DMS79 treated with DMSO at 0.1 percent for 48 hours (cell line): ENCODE measurements around the gene PRICKLE2.

Experiments used
- DNase-seq: peaks from one replicate; lab custom pipeline; 2025; lab: John Stamatoyannopoulos, UW

Gene PRICKLE2

DNA sequence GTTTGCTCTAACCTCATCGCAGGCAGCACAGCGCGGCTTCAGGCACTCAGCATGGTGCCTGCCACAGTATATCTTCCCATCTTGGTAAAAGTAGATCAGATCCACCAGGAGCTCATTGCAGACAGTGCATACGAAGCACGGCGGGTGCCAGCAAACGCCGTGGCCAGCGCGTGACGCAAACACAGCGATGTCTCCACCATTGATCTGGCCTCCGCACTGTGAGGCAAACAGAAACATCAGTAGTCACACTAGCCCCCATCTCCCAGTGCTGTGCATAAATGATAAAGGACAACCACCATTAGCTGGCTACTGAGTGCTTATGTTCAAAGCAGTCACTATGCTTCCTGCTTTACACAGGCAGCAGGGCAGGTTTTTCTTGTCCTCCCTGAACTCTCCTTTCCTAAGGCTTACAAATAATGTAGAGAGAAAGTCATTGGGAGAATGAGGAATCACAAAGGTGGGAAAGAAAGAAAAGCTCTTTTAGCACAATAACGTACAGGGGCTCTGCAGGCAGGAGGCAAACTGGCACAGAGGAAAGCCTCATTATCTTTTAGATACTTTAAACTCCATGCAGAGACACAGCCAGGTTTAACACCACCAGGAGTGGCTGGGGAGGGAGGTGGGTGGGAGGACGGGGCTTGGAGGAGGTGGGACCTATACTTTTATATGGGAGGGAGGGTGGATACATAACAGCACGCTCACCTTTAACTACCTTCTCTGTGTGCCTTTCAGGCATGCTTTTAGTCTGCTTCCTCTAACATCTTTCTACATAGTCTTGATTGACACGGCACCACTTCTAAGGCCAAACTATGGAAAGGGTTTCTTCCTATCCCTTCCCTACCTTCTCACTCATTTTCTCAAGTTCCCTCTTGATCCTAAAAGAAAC lies 67.9 kb downstream of the PRICKLE2 start:
- no peak for DNase-seq

DNA sequence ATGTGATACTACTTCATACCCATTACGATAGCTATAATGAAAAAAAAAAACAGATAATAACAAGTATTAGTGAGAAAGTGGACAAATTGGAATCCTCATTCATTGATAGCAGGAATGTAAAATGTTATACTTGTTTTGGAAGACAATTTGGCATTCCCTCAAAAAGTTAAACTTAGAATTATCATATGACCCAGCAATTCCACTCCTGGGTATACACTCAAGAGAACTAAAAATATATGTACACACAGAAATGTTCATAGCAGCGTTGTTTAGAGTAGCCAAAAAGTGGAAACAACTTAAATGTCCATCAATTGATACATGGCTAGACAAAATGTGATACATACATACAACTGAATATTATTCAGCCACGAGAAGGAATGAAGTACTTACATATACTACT lies 69.9 kb downstream of the PRICKLE2 start:
- no peak for DNase-seq

DNA sequence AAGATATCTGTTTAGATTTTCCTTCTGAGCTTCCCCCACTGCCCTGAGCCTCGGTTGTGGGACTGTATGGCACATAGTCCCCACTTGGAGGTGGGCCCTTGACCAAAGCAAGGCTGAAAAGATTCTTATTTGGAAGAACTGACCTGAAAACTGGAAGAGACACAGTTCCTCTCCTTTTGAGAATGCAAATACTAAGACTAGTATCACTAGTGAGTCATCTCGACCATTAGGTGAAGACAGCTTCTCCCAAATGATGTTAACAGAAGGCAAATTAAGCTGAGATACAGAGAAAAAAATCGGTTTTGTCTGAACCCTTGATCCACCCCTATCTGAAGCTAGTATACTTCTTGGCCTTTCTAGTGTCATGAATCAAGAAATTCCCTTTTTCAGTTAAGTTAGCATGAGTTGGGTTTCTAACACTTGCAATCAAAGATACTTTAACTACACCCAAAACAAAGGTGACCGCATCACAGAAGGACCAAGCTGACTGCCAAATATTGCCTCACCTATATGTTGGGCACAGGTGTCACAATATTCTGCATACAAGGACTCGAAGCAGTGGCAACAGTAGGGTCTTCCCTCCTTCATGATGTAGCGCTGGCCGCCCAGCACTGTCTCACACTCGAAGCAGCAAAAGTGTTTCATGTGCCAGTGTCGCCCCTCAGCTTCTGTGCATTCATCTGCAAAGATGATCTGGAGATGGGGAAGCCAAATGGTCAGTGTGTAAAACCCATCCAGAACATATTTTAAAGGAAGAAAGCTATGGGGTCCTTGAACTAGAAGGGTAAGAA lies 72.4 kb downstream of the PRICKLE2 start:
- no peak for DNase-seq

DNA sequence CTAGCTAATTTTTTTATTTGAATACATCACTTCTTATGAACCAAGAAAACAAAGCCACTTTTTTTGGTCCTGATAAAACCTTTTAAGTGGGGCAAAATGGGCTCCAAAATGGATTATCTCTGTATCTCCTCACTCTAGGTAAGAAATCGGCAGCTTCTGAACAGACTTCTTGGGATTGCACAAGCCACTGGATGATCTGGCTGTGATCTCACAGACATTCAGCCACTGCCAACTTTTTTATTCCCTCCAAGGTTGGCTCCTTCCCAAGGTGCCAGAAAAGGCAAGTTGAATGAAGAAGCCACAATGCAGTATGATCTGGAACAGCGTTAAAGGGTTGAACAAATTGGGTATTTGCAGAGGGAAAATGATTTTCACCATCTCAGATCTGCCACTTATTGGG lies 73.2 kb downstream of the PRICKLE2 start:
- no peak for DNase-seq

DNA sequence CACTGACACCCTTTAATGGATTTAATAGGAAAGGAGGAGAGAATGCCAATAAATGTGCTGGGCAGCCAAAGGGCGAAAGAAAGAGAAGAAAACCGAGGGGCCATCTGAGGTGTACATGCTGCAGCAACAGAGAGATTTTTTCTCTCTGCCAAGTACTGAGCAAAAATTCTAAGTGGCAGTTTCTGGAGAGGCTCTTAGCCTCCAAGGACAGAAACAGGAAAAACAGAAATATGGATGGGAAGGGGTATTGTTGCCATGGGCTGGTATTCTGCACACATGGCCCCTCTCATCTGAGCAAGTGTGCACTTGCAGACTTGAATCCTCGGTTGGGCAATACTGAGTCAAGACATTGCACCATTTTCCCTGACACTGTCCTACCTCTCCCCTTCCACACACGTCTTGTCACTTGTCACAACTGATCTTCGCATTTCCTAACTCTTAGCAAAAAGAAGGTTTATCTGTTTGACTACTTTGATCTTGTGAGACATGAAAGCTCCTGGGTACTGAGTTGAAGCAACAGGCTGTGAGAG lies 73.9 kb downstream of the PRICKLE2 start:
- DNase-seq: peak; percentile 29

DNA sequence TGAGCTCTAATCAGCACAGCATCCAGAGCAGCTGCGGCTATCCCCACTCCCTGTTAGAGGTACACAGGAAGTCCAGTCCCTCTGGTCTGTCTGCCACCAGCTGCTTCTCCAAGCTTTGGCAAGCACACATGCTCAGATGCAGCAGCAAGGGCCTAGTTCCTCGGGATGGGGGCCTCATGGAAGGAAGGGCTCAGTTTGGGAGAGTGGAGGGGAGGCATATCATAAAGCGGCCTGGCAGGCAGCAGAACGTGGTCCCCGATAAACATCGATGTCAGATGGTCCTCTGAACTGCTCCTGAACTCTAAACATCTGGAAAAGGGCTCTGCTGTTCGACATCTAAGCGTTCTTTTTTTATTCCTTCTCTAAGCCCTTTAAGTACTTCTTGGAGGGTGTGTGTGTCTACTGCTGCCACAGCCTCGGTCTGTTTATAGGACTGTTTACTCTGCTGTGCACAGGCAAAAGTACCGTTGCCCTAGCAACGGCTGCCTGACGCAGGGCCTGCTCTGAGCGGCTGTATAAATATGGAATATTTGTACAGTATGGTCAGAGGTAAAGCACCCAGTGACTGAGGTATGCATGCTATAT lies 74.6 kb downstream of the PRICKLE2 start:
- DNase-seq: peak; percentile 69

DNA sequence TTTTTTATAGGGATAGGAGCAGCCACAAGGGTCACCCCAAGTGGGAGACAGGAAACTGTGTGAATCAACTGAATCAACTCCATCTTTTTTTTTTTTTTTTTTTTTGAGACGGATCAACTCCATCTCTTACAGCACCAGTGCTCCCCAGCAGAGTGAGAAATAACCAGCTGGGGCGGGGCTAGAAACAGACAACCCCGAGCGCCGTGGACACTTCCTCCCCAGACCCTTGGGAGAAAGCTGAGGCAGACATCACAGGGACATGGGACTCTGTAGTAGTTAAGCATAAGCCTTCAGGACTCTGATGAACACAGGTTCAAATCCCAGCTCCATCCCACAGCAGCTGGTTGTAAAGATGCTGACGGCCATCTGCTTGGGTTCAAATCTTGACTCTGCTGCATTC lies 75.4 kb downstream of the PRICKLE2 start:
- DNase-seq: no peak

DNA sequence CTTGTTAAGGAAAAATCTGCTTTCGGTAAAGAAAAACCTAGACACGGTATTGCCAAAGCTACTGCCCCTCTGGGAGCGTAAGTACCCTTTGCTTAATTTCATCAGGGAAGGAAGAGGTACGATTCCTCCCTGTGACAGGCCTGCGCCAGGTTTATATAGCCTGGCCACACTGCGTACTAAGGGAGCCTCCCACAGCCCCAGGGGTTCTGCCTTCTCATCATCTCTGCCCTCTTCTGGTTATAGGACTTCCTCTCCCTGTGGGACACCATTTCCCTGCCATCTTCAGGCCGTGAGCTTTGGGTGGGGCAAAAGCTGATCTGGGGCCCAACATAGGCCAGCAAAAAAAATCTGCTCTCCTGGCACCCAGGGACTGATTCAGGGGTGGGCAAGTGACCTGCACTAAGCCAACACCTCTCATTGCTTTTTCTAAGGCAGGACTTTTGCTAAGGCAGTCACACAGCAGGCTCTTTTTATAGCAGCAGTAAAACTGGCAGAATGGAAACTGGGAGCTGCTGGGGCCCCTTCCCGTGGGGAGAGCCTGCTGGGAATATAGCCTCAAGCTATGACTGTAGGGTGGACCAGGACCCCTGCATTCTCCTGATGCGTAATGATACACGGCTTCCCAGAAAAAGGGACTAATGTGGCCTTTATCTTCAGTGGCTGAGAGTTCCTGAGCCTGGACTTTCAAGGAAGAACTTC lies 76.2 kb downstream of the PRICKLE2 start:
- no peak for DNase-seq

DNA sequence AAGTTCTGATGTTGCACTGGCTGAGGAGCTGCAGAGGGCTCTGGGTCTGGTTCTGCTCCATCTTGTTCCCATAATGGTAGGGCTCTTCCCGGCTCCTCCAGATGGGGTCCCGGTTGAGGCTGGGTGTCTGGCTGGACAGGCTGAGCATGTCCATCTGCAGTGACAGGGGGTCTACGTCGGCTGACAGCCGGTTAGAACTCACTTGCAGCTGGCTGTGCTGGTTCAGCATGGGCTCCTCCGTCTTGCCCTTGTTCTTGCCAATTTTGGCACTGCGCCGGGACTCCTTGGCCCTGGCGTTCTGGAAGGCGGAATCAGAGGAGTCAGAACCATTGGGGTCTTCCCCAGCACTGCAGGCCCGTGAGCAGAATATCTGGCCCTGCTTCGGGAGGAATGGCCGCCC lies 78.1 kb downstream of the PRICKLE2 start:
- no peak for DNase-seq

DNA sequence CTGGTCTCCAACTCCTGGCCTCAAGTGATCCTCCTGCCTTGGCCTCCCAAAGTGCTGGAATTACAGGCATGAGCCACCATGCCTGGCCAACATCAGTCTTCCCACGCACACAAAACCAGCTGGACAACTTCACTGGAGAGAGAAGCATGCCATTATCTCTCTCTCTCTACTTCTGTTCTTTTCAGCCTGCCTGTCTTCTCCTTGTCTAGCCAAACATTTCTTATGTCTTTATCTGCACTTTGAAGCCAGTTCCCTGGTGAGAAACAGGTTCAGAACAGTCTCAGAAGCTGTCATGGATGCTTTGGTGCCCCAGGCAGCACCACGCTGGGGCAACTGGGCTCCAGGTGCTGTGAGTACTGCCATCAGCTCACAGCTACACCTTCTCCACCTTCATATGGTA lies 79.8 kb downstream of the PRICKLE2 start:
- DNase-seq: no peak

DNA sequence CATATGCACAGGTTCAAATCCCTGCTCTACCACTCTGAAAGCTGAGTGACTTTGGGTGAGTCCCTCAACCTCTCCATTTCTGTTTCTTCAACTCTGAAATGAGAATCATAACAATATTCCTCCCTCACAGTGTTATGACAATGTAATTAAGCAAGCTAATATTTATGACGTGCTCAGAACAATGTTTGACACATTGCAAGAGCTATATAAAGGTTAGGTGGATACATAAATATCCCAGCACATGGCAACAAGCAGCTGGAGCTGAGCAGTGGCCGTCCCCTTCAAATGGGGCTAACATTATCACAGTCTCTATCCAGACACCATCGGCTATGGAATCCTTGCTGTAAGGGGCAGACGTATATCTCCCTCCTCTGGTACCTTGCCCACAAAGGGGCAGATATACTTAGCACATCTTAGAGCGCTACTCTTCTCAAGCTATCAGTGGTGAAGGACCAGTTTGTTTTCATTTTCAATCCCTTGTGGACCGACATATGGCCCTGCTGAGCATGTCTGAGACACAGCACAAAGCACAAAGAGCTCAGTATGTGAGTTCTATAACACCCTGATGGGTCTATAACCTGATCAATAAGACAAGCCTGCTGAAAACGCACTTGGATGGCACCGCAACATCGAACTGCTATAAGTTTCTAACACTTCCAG lies 80.9 kb downstream of the PRICKLE2 start:
- DNase-seq: no peak

DNA sequence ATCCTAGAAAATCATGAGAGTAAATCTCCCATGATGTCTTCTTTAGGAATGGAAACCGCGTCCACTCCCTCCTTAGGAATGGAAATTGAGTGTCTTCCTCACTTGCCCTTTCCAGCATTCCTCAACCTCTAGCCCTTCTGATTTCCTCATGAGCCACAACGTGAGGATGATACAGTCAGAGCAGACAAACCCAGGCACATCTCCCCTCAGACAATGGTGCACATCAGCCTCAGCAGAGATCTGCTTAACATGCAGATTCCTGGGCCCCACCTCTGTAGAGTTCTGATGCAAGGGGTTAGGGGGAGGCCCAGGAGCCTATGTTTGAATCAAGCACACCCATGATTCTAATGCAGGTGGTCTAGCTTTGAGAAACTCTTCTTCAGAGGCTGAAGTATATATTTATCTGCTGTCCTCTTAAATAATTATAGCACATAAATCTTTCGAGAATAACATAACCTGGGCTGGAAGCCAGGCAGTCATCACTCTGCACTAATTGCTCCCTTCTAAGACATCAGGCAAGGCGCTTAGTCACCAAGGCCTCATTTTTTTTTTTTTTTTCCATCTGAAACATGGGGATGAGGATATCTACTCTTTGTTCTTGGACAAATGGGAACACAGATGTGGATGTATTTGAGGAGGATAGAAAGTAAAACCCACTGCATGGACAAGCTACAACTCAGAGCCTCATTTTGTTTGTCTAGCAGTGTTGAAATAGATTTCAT lies 81.7 kb downstream of the PRICKLE2 start:
- DNase-seq: no peak

DNA sequence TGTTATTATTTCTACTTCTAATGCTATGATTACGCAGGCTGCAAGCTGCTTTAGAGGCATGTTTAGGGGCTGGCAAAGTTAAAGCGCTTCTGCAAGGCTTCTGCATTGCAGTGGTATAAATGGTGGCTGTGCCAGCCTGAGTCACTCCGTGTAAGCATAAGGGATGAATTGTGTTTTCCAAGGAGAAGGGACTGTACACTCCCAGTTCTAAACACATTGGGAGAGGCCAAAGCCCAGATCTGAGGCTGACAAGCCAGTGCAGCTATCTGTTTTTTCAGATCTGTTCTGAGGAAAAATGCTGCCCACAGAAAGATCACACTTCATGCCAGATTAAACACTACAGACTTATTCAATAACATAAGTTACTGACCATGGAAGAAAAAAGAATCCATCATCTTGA lies 83.8 kb downstream of the PRICKLE2 start:
- DNase-seq: no peak

DNA sequence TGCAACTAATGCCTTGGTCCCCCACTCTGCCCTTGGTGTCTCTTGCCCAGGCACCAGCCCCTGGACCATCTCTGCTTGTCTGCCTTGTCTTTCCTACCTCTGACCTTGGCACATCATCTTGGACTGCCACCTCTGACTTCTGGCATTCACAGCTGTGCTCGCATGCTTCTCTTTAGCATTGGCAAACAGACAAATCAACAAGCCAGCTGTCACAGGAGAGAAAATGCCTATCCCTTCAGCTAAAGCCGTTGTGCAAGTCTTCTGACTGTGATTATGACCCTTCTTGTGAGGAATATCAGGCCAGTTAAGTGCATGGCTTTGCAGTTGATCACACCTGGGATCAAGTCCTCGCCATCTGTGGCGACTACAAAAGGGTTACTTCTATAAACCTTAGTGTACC lies 84.6 kb downstream of the PRICKLE2 start:
- DNase-seq: no peak

DNA sequence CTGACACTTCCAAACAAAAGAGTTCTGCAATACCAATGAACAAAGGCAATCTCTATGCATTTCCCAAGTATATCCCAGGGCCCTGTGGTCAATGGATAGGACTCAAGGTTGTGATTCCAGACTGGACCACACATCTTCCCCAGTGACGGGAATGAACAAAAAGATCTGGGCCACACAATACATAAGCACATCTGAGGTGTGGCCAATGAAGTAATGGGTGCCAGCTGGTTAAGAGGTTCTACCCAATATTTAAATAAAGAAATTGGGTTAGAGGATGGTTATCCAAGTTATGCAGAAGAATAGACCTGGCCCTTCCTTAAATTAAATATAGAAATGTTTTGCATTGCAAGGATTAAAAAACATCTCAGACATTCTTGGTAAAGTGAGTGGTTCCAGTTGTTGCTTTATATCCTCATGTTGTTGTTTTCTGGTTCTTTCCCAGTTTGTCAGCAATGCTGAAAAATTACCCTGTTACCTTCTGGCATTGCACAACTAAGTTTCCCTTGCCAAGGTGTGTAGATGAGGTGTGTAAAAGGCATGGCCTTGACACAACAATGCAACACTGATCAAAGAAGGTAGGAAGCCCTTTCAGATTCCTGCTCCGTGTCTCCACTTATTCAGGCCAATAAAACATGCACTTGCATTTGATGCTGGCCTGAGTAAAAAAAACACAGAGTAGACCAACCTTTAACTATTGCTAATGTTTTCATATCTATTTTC lies 86.5 kb downstream of the PRICKLE2 start:
- no peak for DNase-seq

DNA sequence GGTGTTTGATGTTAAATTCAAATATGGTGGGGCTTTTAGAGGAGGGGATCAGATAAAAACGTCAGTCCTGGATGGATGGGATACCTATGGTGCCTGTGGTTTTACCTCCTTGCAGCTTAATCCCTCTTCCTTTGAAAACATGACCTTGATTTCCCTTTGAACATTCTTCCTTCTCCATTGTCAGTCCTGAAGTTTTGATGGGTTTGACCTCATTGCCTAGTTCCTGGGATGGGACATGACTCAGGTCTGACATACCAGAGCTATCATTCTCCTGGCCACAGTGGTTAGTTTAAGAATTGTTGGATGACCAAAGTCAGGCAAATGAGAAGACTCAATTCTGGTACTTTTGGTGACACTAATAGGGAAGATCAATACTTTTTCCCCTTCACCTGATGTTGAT lies 87.2 kb downstream of the PRICKLE2 start:
- no peak for DNase-seq

DNA sequence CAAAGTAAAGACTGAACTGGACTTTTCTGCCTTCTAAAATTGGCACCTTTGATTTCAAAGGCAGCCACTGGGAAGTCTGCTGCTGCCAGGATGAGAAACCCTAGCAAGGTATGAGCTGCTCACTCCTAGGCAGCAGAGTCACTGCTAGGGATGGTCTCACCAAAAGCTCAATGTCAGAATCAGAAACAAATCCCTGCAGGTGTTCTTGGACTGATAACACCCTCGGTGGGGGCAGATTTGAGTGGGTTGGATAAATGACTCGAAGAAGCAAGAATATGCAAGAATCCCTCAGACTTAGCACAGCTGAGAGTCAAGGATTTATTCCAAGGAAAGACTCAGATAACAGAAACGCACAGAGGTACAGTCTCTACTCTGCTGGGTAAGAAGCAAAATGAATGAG lies 90.4 kb downstream of the PRICKLE2 start:
- DNase-seq: no peak

DNA sequence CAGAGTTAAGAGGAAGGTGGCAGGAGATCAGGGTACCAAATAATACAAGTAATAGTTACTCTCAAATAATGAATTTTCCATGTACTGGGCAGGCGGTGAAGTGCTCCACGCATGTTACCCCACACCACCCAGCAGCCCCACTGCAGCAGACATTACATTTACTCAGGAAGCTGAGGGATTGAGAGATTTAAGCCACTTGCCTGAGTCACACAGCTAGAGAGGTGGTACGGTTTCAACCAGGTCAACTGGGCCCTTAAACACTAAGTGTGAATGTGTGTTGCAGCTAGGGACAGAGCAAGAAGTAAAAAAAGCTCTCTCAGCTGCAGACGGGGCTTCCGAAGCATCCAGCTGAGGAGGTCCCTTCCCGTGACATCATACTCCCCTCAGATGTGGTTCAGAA lies 91.3 kb downstream of the PRICKLE2 start:
- DNase-seq: no peak

DNA sequence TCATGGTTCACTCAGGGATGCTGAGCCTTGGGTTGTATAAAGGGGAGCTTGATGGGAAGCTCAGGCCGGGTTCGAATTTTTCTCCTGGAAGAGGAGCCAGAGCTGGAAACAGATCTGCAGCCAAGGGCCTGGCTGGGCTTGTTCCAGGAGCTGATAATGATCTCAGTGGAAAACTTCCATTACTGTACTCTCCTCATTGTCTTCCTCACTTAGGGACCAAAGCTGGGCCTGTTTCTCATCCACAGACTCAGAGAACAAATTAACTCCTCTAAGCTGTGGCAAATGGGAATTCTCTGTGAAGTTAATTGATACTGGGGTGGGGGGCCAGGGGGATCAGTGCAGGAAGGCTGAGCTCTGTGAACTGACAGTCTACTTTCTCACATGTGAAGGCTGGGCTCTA lies 92.0 kb downstream of the PRICKLE2 start:
- DNase-seq: no peak
